HG02973 (cell line): ENCODE data around the gene HLTF.

ENCODE experiments used
- ATAC-seq: cut with Tn5 transposase; IDR thresholded peaks from one replicate; pipeline ENCODE4 v1.9.1; 2021; ENCODE audit warnings: moderate library complexity; ENCODE audit not compliant: unreplicated experiment

The HLTF gene

DNA sequence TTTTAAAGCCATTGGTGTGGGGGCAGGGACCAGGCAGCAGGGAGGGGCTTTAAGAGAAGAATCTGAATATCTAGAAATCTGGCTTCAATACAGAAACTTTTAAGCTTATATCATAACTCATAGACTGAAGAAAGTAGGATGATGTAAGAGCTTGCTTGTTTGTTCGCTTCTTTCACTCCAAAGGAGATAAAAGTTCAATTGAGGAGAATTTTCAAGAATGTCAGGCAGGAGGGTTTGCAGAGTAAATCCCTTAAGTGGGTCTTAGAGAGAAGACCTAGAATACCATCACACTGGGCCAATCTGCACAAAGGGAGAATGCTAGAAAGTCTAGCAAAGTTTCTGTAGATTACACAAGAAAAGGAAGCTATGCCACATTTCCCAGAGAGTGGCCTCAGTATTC is 4.1 kb upstream of the HLTF start:
- no peak for ATAC-seq

DNA sequence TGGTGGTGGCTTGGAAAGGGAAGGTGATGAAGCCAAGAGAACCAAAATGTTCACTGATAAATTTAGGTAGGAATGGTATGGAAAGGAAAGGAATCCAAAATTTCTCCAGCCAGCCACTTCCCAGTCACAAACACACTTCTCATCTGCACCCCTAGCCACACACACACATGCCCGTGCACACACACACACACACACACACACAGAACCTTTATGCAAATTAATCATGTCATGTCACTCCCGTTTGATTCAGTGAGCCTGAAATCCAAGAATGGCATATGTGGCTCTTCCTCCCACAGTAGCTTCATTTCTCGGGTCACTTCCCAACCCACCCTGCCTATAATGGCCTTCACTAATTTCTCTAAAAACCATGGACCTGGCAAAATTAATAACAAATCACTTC is 3.1 kb upstream of the HLTF start:
- ATAC-seq, result no peak

DNA sequence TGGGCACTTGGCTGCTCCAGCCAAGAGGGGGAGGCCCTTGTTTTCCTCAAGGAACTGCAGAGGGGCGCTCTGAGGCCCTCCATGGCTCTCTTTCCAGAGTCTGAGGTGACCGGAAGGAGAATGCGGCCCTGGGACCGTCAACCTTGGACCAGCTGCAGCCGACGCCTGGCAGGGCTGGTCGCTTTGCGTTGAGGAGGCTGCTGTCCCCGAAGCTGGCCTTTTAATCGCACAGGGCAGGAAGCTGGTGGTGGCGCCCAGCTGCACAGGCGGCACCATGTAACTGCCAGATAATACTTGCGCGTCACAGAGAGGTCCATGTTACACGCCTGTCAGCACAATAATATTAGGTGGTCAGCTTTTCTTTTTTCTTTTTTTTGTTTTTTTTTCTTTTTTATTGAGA is 875 bp upstream of the HLTF start:
- no peak for ATAC-seq

DNA sequence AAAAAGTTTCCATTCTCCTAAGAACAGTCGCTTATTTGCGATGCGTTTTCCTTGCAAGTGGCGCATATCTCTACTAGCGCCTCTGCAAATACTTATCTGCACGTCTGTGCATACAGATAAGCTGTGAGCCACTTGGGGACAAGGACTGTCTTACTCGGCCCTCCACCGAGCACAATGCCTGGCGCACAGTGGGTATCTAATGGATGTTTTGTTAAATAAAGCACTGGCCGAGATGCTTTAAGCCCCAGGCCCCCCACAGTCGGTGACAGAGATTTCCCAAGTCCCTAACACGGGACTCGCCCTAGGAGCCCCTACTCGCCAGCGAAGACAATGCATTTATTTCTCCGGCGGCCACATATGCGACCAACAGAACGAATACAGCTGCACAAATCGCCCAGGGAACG is 503 bp downstream of the HLTF start:
- peak; percentile 39 for ATAC-seq

DNA sequence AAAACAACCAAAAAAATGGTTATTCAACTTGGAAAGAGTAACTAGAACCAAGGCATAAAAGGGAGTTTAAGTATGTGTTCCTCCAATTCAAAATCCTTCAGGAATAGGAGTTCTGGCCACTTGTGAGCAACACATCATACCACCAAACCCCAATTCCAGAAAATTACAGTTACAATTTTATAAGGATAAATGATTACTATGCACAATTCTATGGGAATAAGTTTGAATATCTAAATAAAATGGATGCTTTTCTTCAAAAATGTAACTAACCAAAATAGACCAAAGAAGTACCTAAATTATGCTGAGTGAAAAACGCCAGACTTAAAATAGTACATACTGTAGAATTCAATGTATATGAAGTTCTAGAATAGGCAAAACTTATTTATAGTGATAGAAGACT is 4.6 kb downstream of the HLTF start:
- ATAC-seq, result no peak

DNA sequence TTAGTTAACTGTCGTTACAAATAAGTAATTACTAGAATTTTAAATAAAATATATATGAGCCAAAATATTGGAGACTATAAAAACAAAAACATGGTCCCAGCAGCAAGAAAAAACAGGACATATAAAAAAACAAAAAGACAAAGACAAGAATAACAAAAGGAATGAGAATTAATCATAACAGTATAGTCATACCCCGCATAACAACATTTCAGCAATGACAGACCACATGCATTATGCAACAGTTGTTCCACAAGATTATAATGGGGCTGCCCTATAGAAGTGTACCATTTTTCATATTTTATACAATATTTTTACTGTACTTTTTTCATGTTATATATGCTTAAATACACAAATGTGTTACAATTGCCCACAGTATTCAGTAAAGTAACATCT is 5.6 kb downstream of the HLTF start:
- no peak for ATAC-seq

DNA sequence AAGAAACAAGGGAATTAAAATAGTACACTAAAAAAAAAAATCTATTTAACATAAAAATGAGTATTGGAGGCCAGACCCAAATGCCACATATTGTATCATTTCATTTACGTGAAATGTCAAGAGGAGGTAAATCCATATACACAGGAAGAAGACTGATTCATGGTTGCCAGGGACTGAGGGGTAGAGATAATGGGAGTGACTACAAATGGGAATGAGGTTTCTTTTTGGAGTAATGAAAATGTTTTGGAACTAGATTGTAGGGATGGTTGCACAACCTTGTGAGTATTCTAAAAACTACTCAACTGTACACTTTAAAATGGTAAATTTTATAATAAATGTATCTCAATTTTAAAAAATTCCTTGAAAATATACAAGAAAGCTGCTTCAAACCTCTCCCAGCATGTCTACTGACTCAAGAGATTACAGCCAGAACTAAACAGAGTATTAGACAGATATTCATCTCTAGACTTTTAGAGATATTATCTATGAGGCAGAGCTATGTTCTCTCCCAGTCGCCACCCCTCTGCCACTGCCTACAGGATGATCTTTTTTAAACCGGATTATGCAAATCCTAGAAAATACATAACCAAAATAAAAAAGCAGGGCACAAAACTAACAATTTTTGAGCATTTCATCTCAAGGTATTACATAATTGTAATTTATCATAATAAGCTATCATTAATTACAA is 6.2 kb downstream of the HLTF start:
- no peak for ATAC-seq

DNA sequence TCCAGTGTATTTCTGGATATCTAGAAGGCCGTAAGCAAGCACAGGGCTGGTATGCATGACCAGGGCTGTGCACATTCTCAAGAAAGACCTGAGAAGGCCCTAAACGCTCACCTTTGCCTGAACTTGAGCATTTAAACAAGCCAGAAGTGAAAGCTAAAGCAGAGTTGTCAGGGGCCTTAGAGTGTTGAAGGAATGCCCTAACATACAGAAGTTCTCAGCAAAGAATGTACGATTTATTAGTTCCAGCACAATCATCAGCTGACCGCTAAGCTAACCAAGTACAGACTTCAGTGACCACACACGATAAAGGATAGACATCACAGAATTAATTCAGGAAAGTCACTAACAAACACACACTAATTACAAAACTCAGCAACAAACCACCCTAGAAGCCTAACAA is 8.7 kb downstream of the HLTF start:
- ATAC-seq, result no peak

DNA sequence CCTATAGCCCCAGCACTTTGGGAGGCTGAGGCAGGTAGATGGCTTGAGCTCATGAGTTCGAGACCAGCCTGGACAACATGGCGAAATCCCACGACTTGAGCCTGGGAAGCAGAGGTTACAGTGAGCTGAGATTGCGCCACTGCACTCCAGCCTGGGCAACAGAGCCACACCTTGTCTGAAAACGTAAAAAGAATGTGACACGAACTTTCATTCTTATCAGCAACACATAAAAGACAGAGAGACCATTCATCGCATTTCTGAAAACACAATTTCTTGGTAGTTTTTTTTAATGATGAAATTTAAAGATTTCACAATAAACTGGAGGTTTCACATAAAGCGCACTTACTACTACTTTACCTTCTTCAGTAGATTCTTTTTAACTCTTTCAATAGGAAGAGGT is 18.4 kb downstream of the HLTF start:
- no peak for ATAC-seq

DNA sequence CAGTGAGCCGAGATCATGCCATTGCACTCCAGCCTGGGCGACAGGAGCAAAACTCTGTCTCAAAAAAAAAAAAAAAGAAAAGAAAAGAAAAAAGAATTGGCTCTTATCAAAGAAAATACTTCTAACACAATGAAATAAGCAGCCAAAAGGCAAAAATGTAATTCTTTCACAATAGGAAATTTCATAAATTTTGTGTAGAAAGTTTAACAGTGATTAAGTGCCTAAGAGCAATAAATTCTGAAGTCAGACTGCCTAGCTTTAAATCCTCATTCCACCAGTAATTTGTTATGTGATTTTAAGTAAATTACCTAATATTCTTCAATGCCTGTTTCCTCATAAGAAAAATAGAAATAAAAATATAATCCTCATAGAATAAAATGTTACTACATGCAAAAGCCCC is 24.6 kb downstream of the HLTF start:
- no peak for ATAC-seq

DNA sequence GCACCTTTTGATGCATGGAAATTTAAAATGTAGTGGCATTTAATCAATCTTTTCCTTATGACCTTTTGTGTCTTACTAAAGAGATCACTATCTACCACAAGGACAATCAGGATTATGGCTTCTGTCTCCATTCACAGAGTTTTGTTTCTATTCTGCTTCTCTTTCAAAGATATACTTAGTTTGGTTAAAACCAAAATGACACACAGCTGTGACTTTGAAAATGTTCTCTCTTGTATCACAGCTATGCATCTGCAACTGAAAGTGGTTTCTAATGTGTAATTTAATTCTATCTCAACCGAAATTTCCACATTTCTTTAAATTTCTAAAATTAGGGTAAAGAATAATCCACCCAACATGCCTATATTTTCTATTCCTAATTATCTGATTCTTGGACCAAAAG is 27.7 kb downstream of the HLTF start:
- ATAC-seq, result peak; percentile 73

DNA sequence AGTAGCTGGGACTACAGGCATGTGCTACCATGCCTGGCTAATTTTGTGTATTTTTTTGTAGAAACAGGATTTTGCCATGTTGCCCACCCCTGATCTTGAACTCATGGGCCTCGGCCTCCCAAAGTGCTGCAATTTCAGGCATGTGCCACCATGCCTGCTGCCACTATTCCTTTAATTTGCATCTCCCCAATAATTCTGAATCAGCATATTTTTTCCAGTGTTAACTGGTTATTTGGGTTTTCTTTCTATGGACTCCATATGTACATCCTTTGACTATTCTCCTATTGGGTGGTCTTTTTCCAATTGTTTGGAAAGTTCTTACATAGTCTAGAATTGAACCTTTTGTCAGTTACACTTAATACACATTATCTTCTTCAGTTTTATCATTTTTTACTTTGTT is 28.1 kb downstream of the HLTF start:
- no peak for ATAC-seq

DNA sequence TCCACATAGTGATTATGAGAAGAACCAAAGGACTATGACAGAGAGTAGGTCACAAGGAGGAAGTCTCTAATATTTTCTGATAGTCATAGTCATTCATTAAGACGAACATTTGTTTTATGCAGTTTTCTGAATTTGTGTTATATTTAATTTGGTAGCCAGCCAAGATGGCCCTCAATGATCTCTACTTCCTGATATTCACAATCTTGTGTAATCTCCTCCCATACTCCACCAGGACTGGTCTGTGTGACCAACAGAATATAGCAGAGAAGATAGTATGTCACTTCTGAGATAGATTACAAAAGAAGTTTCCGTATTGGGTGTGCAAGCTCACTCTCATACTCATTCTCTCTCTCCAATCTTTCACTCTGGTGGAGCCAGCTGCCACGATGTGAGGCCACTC is 30.8 kb downstream of the HLTF start:
- no peak for ATAC-seq

DNA sequence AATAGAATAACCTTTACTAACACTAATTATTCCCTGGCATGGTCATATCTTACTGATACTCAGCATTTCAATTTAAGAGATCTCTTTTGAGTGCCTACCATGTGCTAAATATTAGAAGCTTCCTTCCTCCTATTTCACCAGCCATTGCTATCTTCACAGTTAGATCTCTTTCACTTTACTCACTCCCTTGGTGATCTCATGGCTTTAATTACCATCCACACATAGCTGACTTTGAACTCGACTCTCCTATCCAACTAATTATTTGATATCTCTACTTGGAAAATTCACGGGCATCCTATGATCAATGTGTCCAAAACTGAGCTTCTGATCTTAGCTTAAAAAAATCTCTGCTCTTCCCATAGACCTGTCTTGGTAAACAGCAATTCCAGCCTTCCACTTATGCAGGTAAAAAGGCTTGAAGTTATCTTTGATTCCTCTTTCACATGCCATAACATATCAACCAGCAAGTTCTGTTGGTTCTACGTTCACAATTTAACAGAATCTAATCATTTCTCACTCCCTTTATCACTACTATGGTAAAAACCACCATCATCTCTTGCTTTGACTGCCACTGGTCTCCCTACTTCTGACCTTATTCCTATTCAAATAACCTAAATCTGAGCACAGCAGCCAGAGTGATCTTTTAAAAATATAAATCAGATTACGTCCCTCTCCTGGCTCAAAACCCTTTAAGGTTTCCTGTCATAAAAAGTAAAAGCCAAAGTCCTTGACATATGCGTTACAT is 41.8 kb downstream of the HLTF start:
- ATAC-seq, result no peak

DNA sequence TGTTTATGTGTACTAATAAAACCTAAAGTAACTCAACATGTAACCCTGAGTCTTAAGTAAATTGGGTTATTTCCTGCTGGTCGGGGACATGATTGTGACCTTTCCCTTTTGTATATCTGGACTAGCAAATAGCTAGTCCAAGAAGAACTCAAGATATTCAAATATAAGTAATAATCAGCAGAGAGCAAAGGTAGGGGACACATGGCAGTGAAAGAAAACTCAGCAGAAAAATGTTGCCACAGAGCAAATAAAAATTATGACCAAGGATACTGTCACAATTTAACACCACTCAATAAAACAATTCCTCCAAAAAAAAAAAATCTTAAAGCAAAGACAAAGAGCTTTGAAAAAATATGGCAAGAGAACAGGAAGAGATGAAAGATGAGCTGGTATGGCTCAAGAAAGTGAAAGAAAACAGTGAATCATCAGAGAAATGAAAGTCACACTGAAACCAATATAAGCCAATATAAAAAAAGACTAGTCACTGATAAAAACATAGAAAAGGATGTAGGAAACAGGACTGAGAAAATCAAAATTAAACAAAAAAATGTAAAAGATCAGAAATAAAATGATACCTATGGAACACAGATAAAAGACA is 43.4 kb downstream of the HLTF start:
- ATAC-seq, result peak; percentile 81

DNA sequence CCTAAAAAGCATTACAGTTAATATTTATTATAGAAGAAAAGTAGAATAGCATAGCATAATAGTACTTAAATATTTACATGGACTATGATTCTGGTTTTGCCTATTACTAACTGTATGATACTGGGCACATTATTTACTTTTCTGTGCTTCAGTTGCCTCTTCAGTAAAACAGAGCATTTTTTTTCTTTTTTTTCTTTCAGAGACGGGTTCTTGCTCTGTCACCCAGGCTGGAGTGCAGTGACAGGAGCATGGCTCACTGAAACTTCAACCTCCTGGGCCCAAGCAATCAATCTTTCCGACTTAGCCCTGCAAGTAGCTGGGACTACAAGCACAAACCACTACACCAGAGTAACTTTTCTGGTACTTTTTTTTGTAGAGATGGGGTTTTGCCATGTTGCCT is 48.0 kb downstream of the HLTF start:
- ATAC-seq, result no peak

DNA sequence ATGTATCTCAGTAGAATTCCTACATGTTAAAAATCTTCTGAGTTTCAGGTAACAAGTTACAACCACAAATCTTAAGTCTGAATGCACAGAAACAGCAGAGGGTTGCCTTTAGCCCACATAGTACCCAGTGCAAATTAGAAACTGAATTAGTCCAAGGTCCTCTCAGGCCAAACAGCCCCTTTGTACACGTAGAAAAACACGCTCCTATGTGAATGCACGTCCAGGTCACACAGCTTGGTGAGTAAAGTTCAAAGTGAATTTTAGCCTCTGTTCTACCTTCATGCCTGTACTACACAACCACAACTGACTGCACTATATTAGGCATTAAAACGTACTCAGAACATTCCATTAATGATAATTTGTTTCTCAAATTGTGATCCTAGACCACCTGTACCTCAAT is 48.6 kb downstream of the HLTF start:
- ATAC-seq, result no peak

DNA sequence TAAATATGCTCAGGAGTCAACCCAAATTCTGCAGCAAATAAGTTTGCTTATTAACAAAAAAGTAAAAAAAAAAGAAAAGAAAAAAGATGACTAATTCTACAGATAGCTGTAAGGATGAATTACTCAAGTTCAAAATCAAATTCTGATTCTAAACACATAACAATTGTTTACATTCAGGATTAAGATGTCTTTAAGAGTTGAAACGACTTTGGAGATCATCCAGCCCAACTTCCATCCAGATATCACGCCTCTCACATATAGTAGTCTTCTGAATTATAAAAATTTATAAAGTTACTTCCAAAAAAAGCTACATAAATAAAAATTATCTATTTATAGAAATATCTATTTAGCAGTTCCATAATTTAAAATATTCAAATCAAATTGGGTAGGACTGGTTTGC is 55.2 kb downstream of the HLTF start:
- no peak for ATAC-seq

DNA sequence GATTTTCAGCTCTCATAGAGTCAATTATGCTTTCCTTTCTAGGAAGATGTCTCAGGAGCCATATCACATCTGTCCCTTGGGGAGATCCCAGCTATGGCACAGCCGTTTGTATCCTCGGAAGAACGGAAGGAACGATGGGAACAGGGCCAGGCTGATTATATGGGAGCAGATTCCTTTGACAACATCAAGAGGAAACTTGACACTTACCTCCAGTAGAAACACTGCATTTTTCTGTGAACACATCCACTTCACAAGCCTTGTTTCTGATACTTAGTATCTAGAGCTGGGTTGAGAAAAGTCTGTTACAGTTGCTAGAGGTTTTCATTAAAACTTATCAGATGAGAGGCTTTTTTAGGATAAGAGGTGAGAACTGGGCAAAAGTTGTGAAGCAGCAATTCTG is 59.6 kb downstream of the HLTF start:
- ATAC-seq, result no peak

DNA sequence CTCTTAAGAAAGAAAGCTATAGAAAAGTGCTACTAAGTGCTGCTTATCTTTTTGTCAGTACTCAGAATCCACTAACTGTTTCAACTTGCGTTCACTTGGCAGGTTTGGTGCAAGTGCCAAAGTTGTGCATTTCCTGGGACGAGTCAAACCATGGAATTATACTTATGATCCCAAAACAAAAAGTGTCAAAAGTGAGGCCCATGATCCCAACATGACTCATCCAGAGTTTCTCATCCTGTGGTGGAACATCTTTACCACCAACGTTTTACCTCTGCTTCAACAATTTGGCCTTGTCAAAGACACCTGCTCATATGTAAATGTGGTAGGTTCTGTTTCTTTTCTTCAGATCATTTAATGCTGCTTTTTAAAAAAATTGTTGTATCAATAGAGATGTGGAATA is 62.4 kb downstream of the HLTF start:
- ATAC-seq, result no peak

DNA sequence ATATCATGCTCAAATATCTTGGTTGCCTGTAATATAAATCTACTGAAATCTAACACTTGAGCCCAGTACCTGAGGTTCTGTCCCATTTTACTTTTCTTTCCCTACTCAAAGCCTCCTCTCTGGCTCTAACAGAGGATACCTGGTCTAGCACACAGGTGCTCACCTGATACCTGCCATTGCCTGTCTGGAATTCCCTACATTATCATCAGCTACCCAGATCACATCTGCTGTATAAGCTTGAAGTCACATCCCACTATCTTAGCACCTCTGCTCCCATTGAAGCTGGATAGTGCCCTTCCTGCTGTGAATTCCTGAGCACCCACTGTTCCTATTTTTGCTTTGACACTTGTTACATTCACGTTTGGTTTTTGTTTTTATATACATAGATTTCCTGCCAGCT is 64.5 kb downstream of the HLTF start:
- ATAC-seq, result no peak

DNA sequence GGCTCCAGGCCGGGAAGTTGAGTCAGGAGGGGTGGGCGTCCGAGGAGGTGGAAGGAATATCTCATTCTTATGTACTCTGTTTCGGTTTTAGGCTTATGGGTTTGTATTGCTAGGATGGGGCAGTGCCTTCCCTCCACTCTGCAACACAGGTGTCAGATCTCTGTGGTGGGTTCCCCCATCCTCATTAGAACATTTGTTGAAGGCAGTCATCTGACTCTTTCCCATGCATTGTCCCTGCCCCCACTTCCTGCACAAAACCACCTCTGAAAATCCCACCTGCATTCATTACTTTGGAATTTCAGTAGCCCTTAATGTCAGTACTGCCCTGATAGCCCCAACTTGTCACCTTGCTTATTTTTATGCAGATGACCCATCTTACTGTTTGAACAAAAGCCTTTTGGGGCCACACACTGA is 65.5 kb downstream of the HLTF start:
- ATAC-seq, result no peak
